Mononuclear cell (primary cell): ENCODE measurements around the gene STOX2. TPM values are rescaled to one million over a fixed set of nuclear protein-coding genes. Genes with fewer than 3 reads are reported as not detected.

ENCODE experiments used
- H3K27me3 ChIP-seq: 2 replicates; pipeline ENCODE4 v1.6.0; 2011; ENCODE audit warnings: low read length, control low read depth; ENCODE audit not compliant: insufficient read depth
- H3K4me1 ChIP-seq: 2 replicates; pipeline ENCODE4 v1.5.1; 2011; ENCODE audit warnings: mild to moderate bottlenecking, low read length, control low read depth; ENCODE audit not compliant: insufficient read depth
- H3K4me3 ChIP-seq: 2 replicates; pipeline ENCODE4 v1.5.1; 2011; ENCODE audit warnings: mild to moderate bottlenecking, low read length, moderate library complexity
- H3K9me3 ChIP-seq: 2 replicates; pipeline ENCODE4 v1.5.1; 2011; ENCODE audit warnings: low read depth, mild to moderate bottlenecking, control low read depth, low read length
- total RNA-seq: library from RNA; depleted of rRNA; stranded (reverse); fragments of >200 nt; gene quantifications from one replicate; pipeline ENCODE4 v1.2.3, GENCODE V29; 2012

STOX2 gene
- total RNA-seq, 1 donor: under 0.01 TPM

- H3K27me3 ChIP-seq: no peaks in the 10 kb centered on the region
Measured at GRCh38 chr4:184000457-184001396, 95.6 kb downstream of the STOX2 start.

GRCh38 chr4:184003433-184003832 lies 98.3 kb downstream of the STOX2 start:
- Histone ChIP-seq H3K4me1 (no peaks in the 10 kb centered on the region), H3K4me3 (no peak overlapping the region), H3K27me3 (no peaks in the 10 kb centered on the region), H3K9me3 (no peaks in the 10 kb centered on the region)

More at GRCh38 chr4:184000457-184001396, 95.6 kb downstream of the STOX2 start:
- Histone ChIP-seq H3K4me1 (no peaks in the 10 kb centered on the region), H3K4me3 (no peak overlapping the region), H3K9me3 (no peaks in the 10 kb centered on the region)

- no peaks in the 10 kb centered on the region for H3K4me1 ChIP-seq
- no peaks in the 10 kb centered on the region for H3K27me3 ChIP-seq
- no peaks in the 10 kb centered on the region for H3K9me3 ChIP-seq
- no peak overlapping the region for H3K4me3 ChIP-seq
Measured at GRCh38 chr4:184007891-184008290, 102.8 kb downstream of the STOX2 start.

GRCh38 chr4:184010696-184011095 lies 105.6 kb downstream of the STOX2 start:
- no peaks in the 10 kb centered on the region for H3K4me1 ChIP-seq

GRCh38 chr4:184011826-184012380 lies 106.8 kb downstream of the STOX2 start:
- Histone ChIP-seq H3K9me3 (no peaks in the 10 kb centered on the region), H3K27me3 (no peaks in the 10 kb centered on the region), H3K4me1 (no peaks in the 10 kb centered on the region), H3K4me3 (no peak overlapping the region)

More at GRCh38 chr4:184010696-184011095, 105.6 kb downstream of the STOX2 start:
- no peaks in the 10 kb centered on the region for H3K27me3 ChIP-seq
- no peak overlapping the region for H3K4me3 ChIP-seq
- no peaks in the 10 kb centered on the region for H3K9me3 ChIP-seq

GRCh38 chr4:184012937-184013336 lies 107.8 kb downstream of the STOX2 start:
- H3K9me3 ChIP-seq: no peaks in the 10 kb centered on the region
- no peak overlapping the region for H3K4me3 ChIP-seq
- no peaks in the 10 kb centered on the region for H3K27me3 ChIP-seq
- no peaks in the 10 kb centered on the region for H3K4me1 ChIP-seq

- no peak overlapping the region for H3K4me3 ChIP-seq
- H3K4me1 ChIP-seq: no peaks in the 10 kb centered on the region
- H3K9me3 ChIP-seq: no peaks in the 10 kb centered on the region
- no peaks in the 10 kb centered on the region for H3K27me3 ChIP-seq
Measured at GRCh38 chr4:184014301-184014700, 109.2 kb downstream of the STOX2 start.

GRCh38 chr4:184016759-184017668 lies 111.9 kb downstream of the STOX2 start:
- Histone ChIP-seq H3K4me1 (no peaks in the 10 kb centered on the region), H3K9me3 (no peaks in the 10 kb centered on the region), H3K4me3 (no peak overlapping the region), H3K27me3 (no peaks in the 10 kb centered on the region)

GRCh38 chr4:184019076-184019475 lies 114.0 kb downstream of the STOX2 start:
- Histone ChIP-seq H3K4me1 (no peaks in the 10 kb centered on the region), H3K27me3 (no peaks in the 10 kb centered on the region), H3K4me3 (no peak overlapping the region), H3K9me3 (no peaks in the 10 kb centered on the region)

GRCh38 chr4:184019667-184020623 lies 114.8 kb downstream of the STOX2 start:
- H3K9me3 ChIP-seq: no peaks in the 10 kb centered on the region
- no peak overlapping the region for H3K4me3 ChIP-seq
- H3K4me1 ChIP-seq: no peaks in the 10 kb centered on the region
- H3K27me3 ChIP-seq: no peaks in the 10 kb centered on the region

- no peaks in the 10 kb centered on the region for H3K27me3 ChIP-seq
Measured at GRCh38 chr4:184021389-184021788, 116.3 kb downstream of the STOX2 start.

GRCh38 chr4:184022679-184023383 lies 117.7 kb downstream of the STOX2 start:
- Histone ChIP-seq H3K4me1 (peaks cover 1% of the 10 kb centered on the region), H3K9me3 (no peaks in the 10 kb centered on the region), H3K27me3 (no peaks in the 10 kb centered on the region), H3K4me3 (no peak overlapping the region)

More at GRCh38 chr4:184021389-184021788, 116.3 kb downstream of the STOX2 start:
- Histone ChIP-seq H3K4me1 (no peaks in the 10 kb centered on the region), H3K4me3 (no peak overlapping the region), H3K9me3 (no peaks in the 10 kb centered on the region)

- Histone ChIP-seq H3K9me3 (no peaks in the 10 kb centered on the region), H3K4me1 (peaks cover 18% of the 10 kb centered on the region), H3K27me3 (no peaks in the 10 kb centered on the region), H3K4me3 (no peak overlapping the region)
Measured at GRCh38 chr4:184024637-184025036, 119.5 kb downstream of the STOX2 start.
